Adrenal gland (tissue), 12 donors: Measurements from ENCODE around the gene DNAH8. TPM values are rescaled to one million over a fixed set of nuclear protein-coding genes. Genes with fewer than 3 reads are reported as not detected.
"Not testable (repeated sequence)": the region's sequence is repeated elsewhere in the genome, so short reads cannot be mapped to it uniquely, and the experiment has no call there.

Experiments
- DNase-seq, 7 donors: peaks; one replicate each; pipeline ENCODE4 v3.0.0-alpha.2; 2019 to 2020
- H3K27ac ChIP-seq, 5 donors: fragments of 200-600 bp; sonication (generic) in 4 of 5; 1 replicate in 3 of 5; 2 replicates in 2 of 5; pipeline versions ENCODE4 v1.5.1 to v1.8.0; 2016 to 2020; ENCODE audit warnings: mild to moderate bottlenecking in 1 of 5
- H3K27me3 ChIP-seq: fragments of 200-600 bp; 2 replicates; pipeline ENCODE4 v1.8.0; 2021
- H3K36me3 ChIP-seq, 2 donors: fragments of 200-600 bp; replicated peaks in 1 of 2; 1 replicate in 1 of 2; 2 replicates in 1 of 2; pipeline versions ENCODE4 v1.5.1 to v1.8.0; 2018 to 2022
- H3K4me1 ChIP-seq, 2 donors: fragments of 200-600 bp; replicated peaks in 1 of 2; 1 replicate in 1 of 2; 2 replicates in 1 of 2; pipeline versions ENCODE4 v1.5.1 to v1.8.0; 2018 to 2021
- H3K4me3 ChIP-seq, 4 donors: fragments of 200-600 bp; sonication (generic) in 3 of 4; one replicate each; pipeline ENCODE4 v1.5.1; 2016 to 2018
- H3K9me3 ChIP-seq, 3 donors: fragments of 200-600 bp; sonication (generic) in 1 of 3; replicated peaks in 1 of 3; 1 replicate in 2 of 3; 2 replicates in 1 of 3; pipeline versions ENCODE4 v1.5.1 to v1.8.0; 2016 to 2021
- POLR2A ChIP-seq, 2 donors: fragments of 450-650 bp; IDR thresholded peaks; one replicate each; pipeline ENCODE4 v1.6.1; 2017; ENCODE audit warnings: antibody characterized with exemption in 2 of 2, mild to moderate bottlenecking in 2 of 2, moderate library complexity in 1 of 2
- WGBS, 4 donors: extraction: QIAGEN DNeasy Blood & Tissue Kit in 2 of 4; methylation state at CpG; one replicate each; pipeline versions ENCODE4 v1.1.5 to v1.1.7; 2013 to 2017; 5-methylcytosine and 5-hydroxymethylcytosine counted together
- intact Hi-C, 2 donors: fragments of 100-400 bp; cut with DNase I; formaldehyde crosslinking; loops; one replicate each; pipeline versions ENCODE4 v1.14.1 to v1.15.0; 2022 to 2023
- polyA plus RNA-seq, 3 donors: library from polyadenylated mRNA; stranded (reverse); fragments of 200-250 nt in 2 of 3; fragments of 350-450 nt in 1 of 3; fragmentation: Illumina TruSeq in 1 of 3; extraction: RNeasy Lipid Tissue Mini Kit (QIAGEN cat#74804) in 1 of 3; gene quantifications; one replicate each; pipeline ENCODE4 v1.2.3, GENCODE V29; 2013 to 2014
- total RNA-seq, 9 donors: library from RNA; depleted of rRNA in 4 of 9; stranded (reverse); fragments of >200 nt in 4 of 9; fragments of 120-200 nt in 1 of 9; fragmentation: NEBNext Ultra II Directional in 1 of 9; extraction: Animal tissue kit (Norgen Biotek cat#: 25700) in 1 of 9; gene quantifications; one replicate each; pipeline versions ENCODE4 v1.1.0 to v1.2.4, GENCODE V29; 2013 to 2023
- TF ChIP-seq, protein P1 (sequence below), 6 experiments: fragments of 450-650 bp in 4 of 6; fragments of 200-600 bp in 2 of 6; sonication (generic) in 1 of 6; IDR thresholded peaks; 1 replicate in 5 of 6; 2 replicates in 1 of 6; pipeline versions ENCODE4 v1.5.1 to v1.8.0; 2016 to 2021; ENCODE audit warnings: antibody characterized with exemption in 6 of 6, mild to moderate bottlenecking in 2 of 6, moderate library complexity in 1 of 6
- donor health status: healthy with polysubstance abuse.
- donor health status: Bipolar disorder and iron deficiency.
- donor health status: DM: yes; HTN: yes; CAD: no.
- donor health status: DM: no; HTN: no; CAD: no.
- donor health status: DM: no; HTN: no; CAD: no.
- donor health status: DM: yes; HTN: yes; CAD: no.

Gene DNAH8
- total and polyA plus RNA-seq, 12 donors = under 0.01 to 0.02 TPM; not detected in 10

DNA sequence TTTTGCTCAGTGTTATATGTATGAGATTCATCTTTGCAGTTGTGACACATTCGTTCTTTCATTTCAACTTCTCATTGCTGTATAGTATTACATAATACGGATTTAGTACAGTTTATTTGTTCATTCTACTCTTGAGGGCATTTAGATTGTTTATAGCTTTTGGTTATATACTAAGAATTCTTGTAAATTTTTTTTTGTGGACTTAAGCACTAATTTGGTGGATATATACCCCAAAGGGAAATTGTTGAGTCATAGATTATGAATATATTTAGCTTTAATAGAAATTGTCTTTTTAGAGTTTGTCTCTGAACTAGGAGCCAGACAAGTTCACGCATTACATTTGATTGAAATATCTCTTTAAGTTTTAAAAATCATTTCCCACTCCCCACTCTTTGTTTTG lies 79.6 kb downstream of the DNAH8 start:
- intact Hi-C loops = no loop called here
- TF ChIP-seq, protein P1, sequence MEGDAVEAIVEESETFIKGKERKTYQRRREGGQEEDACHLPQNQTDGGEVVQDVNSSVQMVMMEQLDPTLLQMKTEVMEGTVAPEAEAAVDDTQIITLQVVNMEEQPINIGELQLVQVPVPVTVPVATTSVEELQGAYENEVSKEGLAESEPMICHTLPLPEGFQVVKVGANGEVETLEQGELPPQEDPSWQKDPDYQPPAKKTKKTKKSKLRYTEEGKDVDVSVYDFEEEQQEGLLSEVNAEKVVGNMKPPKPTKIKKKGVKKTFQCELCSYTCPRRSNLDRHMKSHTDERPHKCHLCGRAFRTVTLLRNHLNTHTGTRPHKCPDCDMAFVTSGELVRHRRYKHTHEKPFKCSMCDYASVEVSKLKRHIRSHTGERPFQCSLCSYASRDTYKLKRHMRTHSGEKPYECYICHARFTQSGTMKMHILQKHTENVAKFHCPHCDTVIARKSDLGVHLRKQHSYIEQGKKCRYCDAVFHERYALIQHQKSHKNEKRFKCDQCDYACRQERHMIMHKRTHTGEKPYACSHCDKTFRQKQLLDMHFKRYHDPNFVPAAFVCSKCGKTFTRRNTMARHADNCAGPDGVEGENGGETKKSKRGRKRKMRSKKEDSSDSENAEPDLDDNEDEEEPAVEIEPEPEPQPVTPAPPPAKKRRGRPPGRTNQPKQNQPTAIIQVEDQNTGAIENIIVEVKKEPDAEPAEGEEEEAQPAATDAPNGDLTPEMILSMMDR (IDR thresholded peaks at IDR 0.05) = no peak
- TF ChIP-seq POLR2A (IDR thresholded peaks at IDR 0.05) = no peak
- Histone ChIP-seq H3K27me3 (peaks cover 5% of the 10 kb centered on the region), H3K27ac (no peak overlapping the region), H3K4me3 (no peak overlapping the region), H3K9me3 (no peaks in the 10 kb centered on the region), H3K36me3 (no peaks in the 10 kb centered on the region), H3K4me1 (no peaks in the 10 kb centered on the region)
- 56 to 83% (median 71%) methylated on average over 3 of the region's 3 CpGs for WGBS, 4 donors
- DNase-seq = no peak

DNA sequence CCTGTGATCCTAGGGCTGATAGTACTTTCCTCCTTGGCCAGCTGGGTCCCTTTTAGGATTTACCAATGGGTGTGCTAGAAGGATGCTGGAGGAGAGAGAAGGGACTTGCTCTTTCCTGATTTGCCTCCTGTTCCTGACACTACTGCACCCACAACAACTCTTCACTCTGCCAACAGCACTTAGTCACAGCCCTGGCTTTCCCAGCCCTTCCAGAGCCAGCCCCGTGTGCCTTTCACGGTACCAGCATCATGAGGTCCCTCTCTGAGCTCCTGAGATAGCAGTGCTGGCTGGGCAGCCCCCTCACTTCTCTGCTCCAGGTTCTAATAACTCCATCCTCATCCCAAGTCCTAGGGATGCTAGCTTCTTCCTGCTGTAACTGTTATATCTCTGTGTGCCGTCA lies 80.9 kb downstream of the DNAH8 start:
- WGBS, 4 donors = 71 to 79% (median 74%) methylated on average over 2 to 3 of the region's 3 CpGs
- no peaks in the 10 kb centered on the region for H3K9me3 ChIP-seq
- no peak overlapping the region for H3K27ac ChIP-seq
- no peak for TF ChIP-seq POLR2A (IDR thresholded peaks at IDR 0.05)
- TF ChIP-seq, protein P1 (IDR thresholded peaks at IDR 0.05) = no peak
- no peaks in the 10 kb centered on the region for H3K4me1 ChIP-seq
- H3K36me3 ChIP-seq = no peaks in the 10 kb centered on the region
- no peak for DNase-seq
- H3K27me3 ChIP-seq = peaks cover 5% of the 10 kb centered on the region
- intact Hi-C loops = no loop called here
- no peak overlapping the region for H3K4me3 ChIP-seq

DNA sequence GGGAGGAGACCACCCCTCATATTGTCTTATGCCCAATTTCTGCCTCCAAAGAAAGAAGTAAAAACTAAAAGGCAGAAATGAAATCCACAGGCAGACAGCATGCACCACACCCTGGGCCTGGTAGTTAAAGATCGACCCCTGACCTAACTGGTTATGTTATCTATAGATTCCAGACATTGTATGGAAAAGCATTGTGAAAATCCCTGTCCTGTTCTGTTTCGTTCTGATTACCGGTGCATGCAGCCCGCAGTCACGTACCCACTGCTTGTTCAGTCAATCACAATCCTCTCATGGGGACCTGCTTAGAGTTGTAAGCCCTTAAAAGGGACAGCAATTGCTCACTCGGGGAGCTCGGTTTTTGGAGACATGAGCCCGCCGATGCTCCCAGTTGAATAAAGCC lies 81.3 kb downstream of the DNAH8 start:
- H3K9me3 ChIP-seq, H3K4me1 ChIP-seq, intact Hi-C loops, H3K4me3 ChIP-seq, H3K27me3 ChIP-seq, H3K36me3 ChIP-seq, H3K27ac ChIP-seq, DNase-seq: not testable (repeated sequence)
- 68 to 89% (median 78%) methylated on average over 9 of the region's 9 CpGs for WGBS, 4 donors

DNA sequence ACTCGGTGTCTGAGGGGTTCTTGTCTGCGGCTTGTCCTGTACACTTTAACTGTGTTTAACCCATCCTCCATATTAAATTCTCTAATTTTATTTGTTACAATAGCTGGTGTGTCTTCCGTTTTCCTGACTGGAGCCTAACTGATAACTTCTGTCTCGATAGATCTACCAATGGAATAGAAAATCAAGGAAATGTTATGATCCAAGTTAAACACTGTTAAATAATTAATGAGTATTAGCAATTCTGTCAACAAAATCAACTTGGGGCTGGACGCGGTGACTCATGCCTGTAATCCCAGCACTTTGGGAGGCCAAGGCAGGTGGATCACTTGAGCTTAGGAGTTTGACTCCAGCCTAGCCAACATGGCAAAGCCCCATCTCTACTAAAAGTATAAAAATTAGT lies 81.7 kb downstream of the DNAH8 start:
- intact Hi-C loops = no loop called here
- H3K9me3 ChIP-seq = no peaks in the 10 kb centered on the region
- no peaks in the 10 kb centered on the region for H3K36me3 ChIP-seq
- TF ChIP-seq, protein P1 (IDR thresholded peaks at IDR 0.05) = no peak
- no peak for TF ChIP-seq POLR2A (IDR thresholded peaks at IDR 0.05)
- H3K4me1 ChIP-seq = no peaks in the 10 kb centered on the region
- DNase-seq = no peak
- 73 to 88% (median 86%) methylated on average over 6 of the region's 6 CpGs for WGBS, 4 donors
- no peak overlapping the region for H3K27ac ChIP-seq
- peaks cover 5% of the 10 kb centered on the region for H3K27me3 ChIP-seq
- no peak overlapping the region for H3K4me3 ChIP-seq

DNA sequence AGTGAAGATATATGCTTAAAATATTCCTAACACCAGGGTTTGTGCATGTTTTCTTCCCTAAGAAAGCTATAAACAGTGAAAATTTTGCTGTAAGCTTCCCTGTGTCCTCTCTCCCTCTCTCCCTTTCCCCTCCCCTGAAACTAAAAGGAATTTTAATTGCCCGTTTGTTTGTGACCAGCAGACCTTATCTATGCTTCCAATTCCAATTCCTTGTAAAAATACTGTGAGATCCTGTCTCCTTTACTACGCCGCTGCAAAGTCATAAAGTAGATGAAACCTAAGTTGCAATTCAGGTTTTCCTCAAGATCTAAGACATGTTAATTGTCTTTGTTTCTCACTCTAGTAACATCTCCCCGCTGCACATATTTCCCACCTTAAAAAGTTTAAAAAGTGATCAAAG lies 82.3 kb downstream of the DNAH8 start:
- Histone ChIP-seq H3K27ac (no peak overlapping the region), H3K27me3 (peaks cover 5% of the 10 kb centered on the region), H3K36me3 (no peaks in the 10 kb centered on the region), H3K4me1 (no peaks in the 10 kb centered on the region), H3K4me3 (no peak overlapping the region), H3K9me3 (no peaks in the 10 kb centered on the region)
- DNase-seq = no peak
- 39 to 52% (median 48%) methylated on average over 4 of the region's 4 CpGs for whole genome bisulfite sequencing, 4 donors
- intact Hi-C loops = no loop called here
- no peak for TF ChIP-seq POLR2A (IDR thresholded peaks at IDR 0.05)
- TF ChIP-seq, protein P1 (IDR thresholded peaks at IDR 0.05) = no peak
